ENCODE data around the gene BICC1.

DNA sequence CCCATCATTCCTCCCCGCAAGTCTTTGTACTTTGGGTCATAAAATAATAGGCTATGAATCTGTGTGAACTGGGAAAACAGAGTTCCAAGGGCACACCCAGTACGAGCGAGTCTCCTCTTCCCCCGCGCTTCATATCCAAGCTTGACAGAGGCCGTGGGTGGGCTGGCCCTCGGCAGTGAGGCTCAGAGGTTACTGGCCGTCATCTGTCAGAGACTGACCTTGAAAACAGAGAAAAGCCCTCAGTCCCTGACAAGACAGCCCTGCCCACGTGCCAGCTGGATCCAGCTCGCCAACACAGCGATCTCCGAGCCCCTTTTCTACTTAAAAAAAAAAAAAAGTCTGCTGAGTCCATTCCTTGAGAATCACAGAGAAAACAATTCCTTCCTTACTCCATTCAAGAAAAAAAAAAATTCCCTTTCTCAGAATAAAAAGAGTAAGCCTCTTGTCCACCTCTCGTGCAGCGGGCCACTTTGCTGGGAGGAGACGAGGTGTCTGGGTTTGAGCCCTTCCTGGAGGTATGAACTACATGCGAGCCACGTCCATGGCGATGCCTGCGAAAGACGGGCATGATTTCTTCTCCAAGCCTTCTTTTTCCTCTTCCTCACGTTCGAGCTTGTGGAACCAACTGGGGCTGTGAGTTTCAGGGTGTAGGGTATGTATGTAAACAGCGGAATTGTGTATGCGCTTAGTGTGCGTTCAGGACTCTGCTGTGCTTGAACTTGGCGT, 744 bp upstream of the BICC1 start:
- no peak for TF ChIP-seq SIN3A (IDR thresholded peaks at IDR 0.05; ENCODE audit: low read depth)
- TF ChIP-seq, protein P1, sequence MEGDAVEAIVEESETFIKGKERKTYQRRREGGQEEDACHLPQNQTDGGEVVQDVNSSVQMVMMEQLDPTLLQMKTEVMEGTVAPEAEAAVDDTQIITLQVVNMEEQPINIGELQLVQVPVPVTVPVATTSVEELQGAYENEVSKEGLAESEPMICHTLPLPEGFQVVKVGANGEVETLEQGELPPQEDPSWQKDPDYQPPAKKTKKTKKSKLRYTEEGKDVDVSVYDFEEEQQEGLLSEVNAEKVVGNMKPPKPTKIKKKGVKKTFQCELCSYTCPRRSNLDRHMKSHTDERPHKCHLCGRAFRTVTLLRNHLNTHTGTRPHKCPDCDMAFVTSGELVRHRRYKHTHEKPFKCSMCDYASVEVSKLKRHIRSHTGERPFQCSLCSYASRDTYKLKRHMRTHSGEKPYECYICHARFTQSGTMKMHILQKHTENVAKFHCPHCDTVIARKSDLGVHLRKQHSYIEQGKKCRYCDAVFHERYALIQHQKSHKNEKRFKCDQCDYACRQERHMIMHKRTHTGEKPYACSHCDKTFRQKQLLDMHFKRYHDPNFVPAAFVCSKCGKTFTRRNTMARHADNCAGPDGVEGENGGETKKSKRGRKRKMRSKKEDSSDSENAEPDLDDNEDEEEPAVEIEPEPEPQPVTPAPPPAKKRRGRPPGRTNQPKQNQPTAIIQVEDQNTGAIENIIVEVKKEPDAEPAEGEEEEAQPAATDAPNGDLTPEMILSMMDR (IDR thresholded peaks at IDR 0.05 in 2 of 3, conservative IDR thresholded peaks at IDR 0.05 in 1 of 3; ENCODE audit: borderline replicate concordance in 1 of 3, insufficient read depth in 1 of 3, low read depth in 2 of 3, low read length in 2 of 3): no peak
- no peak for TF ChIP-seq SP1 (IDR thresholded peaks at IDR 0.05; ENCODE audit: low read depth)
- no peak for TF ChIP-seq ZFX (IDR thresholded peaks at IDR 0.05)
- no peak for TF ChIP-seq CEBPB (IDR thresholded peaks at IDR 0.05; ENCODE audit: low read depth)
